Vagina (tissue), 2 donors: ENCODE data around the gene GNG8.

Source experiments
- POLR2A ChIP-seq, 2 donors: fragments of 450-650 bp; IDR thresholded peaks; one replicate each; pipeline ENCODE4 v1.6.1; 2017; ENCODE audit warnings: antibody characterized with exemption in 2 of 2, mild to moderate bottlenecking in 2 of 2, moderate library complexity in 2 of 2
- POLR2AphosphoS5 ChIP-seq, 2 donors: sonication (generic); formaldehyde crosslinking; IDR thresholded peaks; one replicate each; pipeline ENCODE4 v1.9.0; 2017; ENCODE audit warnings: antibody characterized with exemption in 2 of 2, mild to moderate bottlenecking in 2 of 2, low read depth in 1 of 2; ENCODE audit not compliant: insufficient read depth in 1 of 2
- TF ChIP-seq, protein P1 (sequence below), 3 experiments: fragments of 450-650 bp in 2 of 3; fragments of 200-600 bp in 1 of 3; sonication (generic) in 1 of 3; IDR thresholded peaks; one replicate each; pipeline ENCODE4 v1.5.1; 2017 to 2019; ENCODE audit warnings: antibody characterized with exemption in 3 of 3, mild to moderate bottlenecking in 2 of 3, moderate library complexity in 2 of 3

DNA sequence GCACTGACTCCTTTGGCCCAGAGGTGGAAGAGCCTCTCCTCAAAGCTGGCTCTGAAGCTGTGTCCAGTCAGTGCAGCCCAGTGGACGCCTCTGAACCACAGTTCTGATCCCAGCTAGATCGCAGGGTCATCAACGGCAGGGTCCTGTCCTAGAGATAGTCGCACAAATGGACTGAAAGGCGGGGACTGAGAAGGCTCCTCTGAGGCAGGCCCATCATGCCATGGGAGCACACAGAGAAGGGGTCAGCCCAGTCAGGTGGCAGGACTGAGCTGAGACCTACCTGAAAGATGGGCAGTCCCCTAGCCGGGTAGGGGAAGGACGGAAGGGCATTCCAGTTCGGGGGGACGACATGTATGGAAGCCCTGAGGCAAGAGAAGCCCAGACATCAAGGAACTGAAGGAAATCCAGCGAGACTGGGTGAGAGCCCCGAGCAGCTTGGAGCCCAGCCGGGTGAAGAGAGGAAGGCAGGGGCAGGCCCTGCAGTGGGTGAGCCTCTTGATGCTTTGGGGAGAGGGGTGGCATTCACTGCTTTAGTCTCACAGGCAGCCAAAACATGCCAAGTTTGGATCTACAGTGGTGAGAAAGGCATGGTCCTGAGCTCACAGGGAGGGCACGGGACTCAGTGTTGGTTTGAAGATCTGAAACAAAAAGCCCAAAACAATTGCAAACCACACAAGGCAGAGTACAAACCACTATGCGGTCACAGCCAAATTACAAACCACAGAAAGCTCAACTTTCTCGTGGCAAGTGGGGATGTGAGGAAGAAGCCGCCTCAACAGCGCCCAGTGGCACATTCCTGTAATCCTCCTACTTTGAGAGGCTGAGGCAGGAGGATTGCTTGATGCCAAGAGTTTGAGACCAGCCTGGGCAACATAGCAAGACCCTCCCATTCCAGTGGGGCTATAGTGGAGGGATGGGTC lies 24.9 kb downstream of the GNG8 start:
- TF ChIP-seq, protein P1, sequence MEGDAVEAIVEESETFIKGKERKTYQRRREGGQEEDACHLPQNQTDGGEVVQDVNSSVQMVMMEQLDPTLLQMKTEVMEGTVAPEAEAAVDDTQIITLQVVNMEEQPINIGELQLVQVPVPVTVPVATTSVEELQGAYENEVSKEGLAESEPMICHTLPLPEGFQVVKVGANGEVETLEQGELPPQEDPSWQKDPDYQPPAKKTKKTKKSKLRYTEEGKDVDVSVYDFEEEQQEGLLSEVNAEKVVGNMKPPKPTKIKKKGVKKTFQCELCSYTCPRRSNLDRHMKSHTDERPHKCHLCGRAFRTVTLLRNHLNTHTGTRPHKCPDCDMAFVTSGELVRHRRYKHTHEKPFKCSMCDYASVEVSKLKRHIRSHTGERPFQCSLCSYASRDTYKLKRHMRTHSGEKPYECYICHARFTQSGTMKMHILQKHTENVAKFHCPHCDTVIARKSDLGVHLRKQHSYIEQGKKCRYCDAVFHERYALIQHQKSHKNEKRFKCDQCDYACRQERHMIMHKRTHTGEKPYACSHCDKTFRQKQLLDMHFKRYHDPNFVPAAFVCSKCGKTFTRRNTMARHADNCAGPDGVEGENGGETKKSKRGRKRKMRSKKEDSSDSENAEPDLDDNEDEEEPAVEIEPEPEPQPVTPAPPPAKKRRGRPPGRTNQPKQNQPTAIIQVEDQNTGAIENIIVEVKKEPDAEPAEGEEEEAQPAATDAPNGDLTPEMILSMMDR (IDR thresholded peaks at IDR 0.05) = no peak
- TF ChIP-seq POLR2A (IDR thresholded peaks at IDR 0.05) (no peak), POLR2AphosphoS5 (IDR thresholded peaks at IDR 0.05; ENCODE audit: insufficient read depth in 1 of 2, low read depth in 1 of 2) (no peak)
